HepG2 (cell line): Measurements from ENCODE around the gene INAFM2. TPM values are rescaled to one million over a fixed set of nuclear protein-coding genes. Genes with fewer than 3 reads are reported as not detected.

ENCODE experiments used
- ATAC-seq: fragments of 200-7000 bp; cut with Tn5 transposase; 3 replicates; pipeline ENCODE4 v1.9.1; 2020; ENCODE audit warnings: mild to moderate bottlenecking, moderate library complexity
- BruUV-seq: library from RNA; stranded (reverse); fragments of 400-500 nt; replicated peaks from 2 replicates; lab custom pipeline; 2021; lab: Mats Ljungman, UMichigan
- CTCF ChIA-PET: fragments of 300-600 bp; formaldehyde crosslinking; extraction: SDS; loops from one replicate; lab custom pipeline; 2021; ENCODE audit warnings: low total read pairs, inconsistent platforms, low intra/inter-chr PET ratio; lab: Yijun Ruan, JAX
- POLR2A ChIA-PET: fragments of 350-600 bp; sonication (Branson Sonifier 250); formaldehyde crosslinking; loops from one replicate; lab custom pipeline; 2020; ENCODE audit warnings: antibody characterized with exemption, inconsistent platforms; lab: Yijun Ruan, JAX
- DNase-seq: peaks from one replicate; pipeline ENCODE4 v3.0.0-alpha.2; 2015; ENCODE audit warnings: low spot score
- FAIRE-seq: peaks from 3 replicates; lab custom pipeline; 2011; peaks lifted over from hg19 to GRCh38; lab: Jason Lieb, UNC
- H2AFZ ChIP-seq: one replicate; pipeline ENCODE4 v1.6.1; 2011; ENCODE audit warnings: low read length, inconsistent platforms
- H3K27ac ChIP-seq: fragments of 300-600 bp; 3 replicates; pipeline ENCODE4 v1.8.0; 2011; ENCODE audit warnings: mixed run types, mild to moderate bottlenecking, mixed read lengths, low read length, inconsistent platforms; ENCODE audit not compliant: insufficient read depth; ENCODE audit errors: extremely low read length
- H3K27me3 ChIP-seq, 2 experiments: fragments of 200-600 bp in 1 of 2; 2 replicates in 1 of 2; 3 replicates in 1 of 2; pipeline versions ENCODE4 v1.6.0 to v1.8.0; 2011; ENCODE audit warnings: low read length in 2 of 2, mild to moderate bottlenecking in 2 of 2, moderate library complexity in 2 of 2, inconsistent platforms in 1 of 2; ENCODE audit not compliant: insufficient read depth in 2 of 2, control insufficient read depth in 1 of 2
- H3K36me3 ChIP-seq, 2 experiments: fragments of 200-600 bp in 1 of 2; replicated peaks in 1 of 2; 2 replicates in 1 of 2; 3 replicates in 1 of 2; pipeline versions ENCODE4 v1.5.1 to v1.8.0; 2011; ENCODE audit warnings: low read length in 2 of 2, inconsistent platforms in 1 of 2; ENCODE audit not compliant: insufficient read depth in 2 of 2, control insufficient read depth in 1 of 2
- H3K4me1 ChIP-seq: 2 replicates; pipeline ENCODE4 v1.5.1; 2012; ENCODE audit warnings: low read length, inconsistent platforms; ENCODE audit not compliant: insufficient read depth
- H3K4me2 ChIP-seq: 2 replicates; pipeline ENCODE4 v1.6.0; 2011; ENCODE audit warnings: low read depth, low read length, inconsistent platforms
- H3K4me3 ChIP-seq, 3 experiments: fragments of 200-600 bp in 1 of 3; sonication (generic), shearing (Covaris generic) in 1 of 3; replicated peaks in 1 of 3; 2 replicates each; pipeline ENCODE4 v1.5.1; 2011 to 2016; ENCODE audit warnings: low read length in 3 of 3, inconsistent platforms in 2 of 3, low read depth in 2 of 3, mild to moderate bottlenecking in 2 of 3, control low read depth in 1 of 3, mixed read lengths in 1 of 3; ENCODE audit not compliant: insufficient read depth in 1 of 3
- H3K79me2 ChIP-seq: one replicate; pipeline ENCODE4 v1.6.1; 2011; ENCODE audit warnings: low read length, inconsistent platforms; ENCODE audit not compliant: insufficient read depth
- H3K9ac ChIP-seq: 2 replicates; pipeline ENCODE4 v1.6.0; 2011; ENCODE audit warnings: mild to moderate bottlenecking, low read depth, low read length, inconsistent platforms; ENCODE audit not compliant: insufficient read depth
- H3K9me3 ChIP-seq: 2 replicates; pipeline ENCODE4 v1.5.1; 2012; ENCODE audit warnings: mild to moderate bottlenecking, low read length
- H4K20me1 ChIP-seq: 2 replicates; pipeline ENCODE4 v1.6.0; 2011; ENCODE audit warnings: inconsistent platforms, mild to moderate bottlenecking, low read length, moderate library complexity; ENCODE audit not compliant: insufficient read depth
- BRD4 ChIP-seq: sonication (generic); formaldehyde crosslinking; IDR thresholded peaks from 2 replicates; pipeline ENCODE4 v1.4.0; 2020; ENCODE audit warnings: missing genetic modification reagents
- MAFG ChIP-seq: sonication (generic); formaldehyde crosslinking; IDR thresholded peaks from 2 replicates; pipeline ENCODE4 v1.5.1; 2020; ENCODE audit warnings: mild to moderate bottlenecking, missing genetic modification reagents
- NFKB2 ChIP-seq: sonication (generic); formaldehyde crosslinking; IDR thresholded peaks from 2 replicates; pipeline ENCODE4 v1.4.0; 2020; ENCODE audit warnings: missing genetic modification reagents, borderline replicate concordance
- SP1 ChIP-seq, 2 experiments: fragments of 450-650 bp in 1 of 2; sonication (generic) in 1 of 2; formaldehyde crosslinking in 1 of 2; IDR thresholded peaks; 2 replicates each; pipeline versions ENCODE4 v1.4.0 to v1.6.1; 2016 to 2020; ENCODE audit warnings: missing genetic modification reagents in 1 of 2
- ZNF44 ChIP-seq: sonication (generic); formaldehyde crosslinking; IDR thresholded peaks from 2 replicates; pipeline ENCODE4 v1.5.1; 2020; ENCODE audit warnings: mild to moderate bottlenecking, missing genetic modification reagents
- ZNF512 ChIP-seq: sonication (generic); formaldehyde crosslinking; IDR thresholded peaks from 2 replicates; pipeline ENCODE4 v1.4.0; 2020; ENCODE audit warnings: mild to moderate bottlenecking, missing genetic modification reagents
- WGBS: methylation state at CpG from one replicate; pipeline ENCODE4 v1.1.6; 2017; ENCODE audit warnings: low lambda C conversion rate; 5-methylcytosine and 5-hydroxymethylcytosine counted together
- in situ Hi-C: cut with HindIII; loops from 2 replicates; pipeline ENCODE4 v1.10.0; 2017; ENCODE audit warnings: low pct_unique_long_range_greater_than_20kb; ENCODE audit not compliant: extremely low pct_ligation_motif_present
- intact Hi-C: fragments of 100-400 bp; cut with micrococcal nuclease; formaldehyde crosslinking; loops from one replicate; pipeline ENCODE4 v1.10.0; 2022; ENCODE audit not compliant: unreplicated experiment
- polyA plus RNA-seq, 8 experiments: library from polyadenylated mRNA; depleted of rRNA in 3 of 8; stranded (reverse) in 7 of 8; unstranded in 1 of 8; fragments of >200 nt; fragmentation: Illumina TruSeq in 4 of 8; extraction: Trizol in 4 of 8; gene quantifications; 2 replicates each; pipeline versions ENCODE4 v1.2.1 to v1.2.3, GENCODE V29; 2011 to 2016; ENCODE audit warnings: low read depth in 4 of 8, missing spikeins in 1 of 8, mixed read lengths in 1 of 8; ENCODE audit not compliant: insufficient read depth in 1 of 8
- total RNA-seq, 5 experiments: library from RNA; depleted of rRNA; stranded (reverse); fragments of >200 nt; fragmentation: Illumina TruSeq; extraction: Trizol; gene quantifications; 2 replicates each; pipeline ENCODE4 v1.2.3, GENCODE V29; 2016; ENCODE audit warnings: low read depth in 1 of 5

INAFM2 gene
- total and polyA plus RNA-seq, 2 of the 13 experiments (the other 11 are each of a cell fraction or from before 2014, with no cell fraction given), result 5.5 to 6.5 TPM

- TF ChIP-seq MAFG (CRISPR knock-in tag) (no peak), BRD4 (CRISPR knock-in tag) (no peak), NFKB2 (CRISPR knock-in tag) (no peak), ZNF512 (CRISPR knock-in tag) (no peak), SP1 (IDR thresholded peaks at IDR 0.05) (no peak), SP1 (CRISPR knock-in tag; IDR thresholded peaks at IDR 0.05) (no peak), ZNF44 (CRISPR knock-in tag) (no peak)
- peaks cover 40% of the 10 kb centered on the region for H3K4me1 ChIP-seq
- ATAC-seq, result no peak
- H3K27ac ChIP-seq, result no peak overlapping the region
- no peak overlapping the region for H3K4me3 ChIP-seq
- DNase-seq, result peak; percentile 29
- H3K36me3 ChIP-seq, result no peaks in the 10 kb centered on the region
- in situ Hi-C loops, result no loop called here
- ChIA-PET CTCF (interaction anchor here (1.1 to 4.6 kb wide), 4 partner anchors 18 to 101 kb away, joined by 5 to 19 read pairs (median 10); partner anchors contain the start of gene CCDC9B), POLR2A (no interaction called here)
- no CpG with 5 or more reads among the region's 1 CpG for WGBS
- no peak overlapping the region for H3K4me2 ChIP-seq
- H3K9ac ChIP-seq, result no peak overlapping the region
- FAIRE-seq, result no peak
- BruUV-seq, result no TSS peak
- H2AFZ ChIP-seq, result no peak overlapping the region
- H3K27me3 ChIP-seq, result peaks cover under 1 to 11% of the 10 kb centered on the region in 2 experiments; a peak in 2 of 5 replicates
- H3K79me2 ChIP-seq, result no peaks in the 10 kb centered on the region
- H4K20me1 ChIP-seq, result no peaks in the 10 kb centered on the region
- no peaks in the 10 kb centered on the region for H3K9me3 ChIP-seq
- intact Hi-C loops, result loop anchor here (5.0 kb wide), 1 partner anchor 102 kb away; no protein-coding TSS in a partner anchor
These were observed 3.1 kb upstream of the INAFM2 start for GRCh38 chr15:40320409-40320808.
